Measurements from ENCODE around the gene DNASE1. TPM values are rescaled to one million over a fixed set of nuclear protein-coding genes. Genes with fewer than 3 reads are reported as not detected.

Gene DNASE1
- total RNA-seq, 2 experiments from 2014 or later = 45.7 to 48.3 TPM

DNA sequence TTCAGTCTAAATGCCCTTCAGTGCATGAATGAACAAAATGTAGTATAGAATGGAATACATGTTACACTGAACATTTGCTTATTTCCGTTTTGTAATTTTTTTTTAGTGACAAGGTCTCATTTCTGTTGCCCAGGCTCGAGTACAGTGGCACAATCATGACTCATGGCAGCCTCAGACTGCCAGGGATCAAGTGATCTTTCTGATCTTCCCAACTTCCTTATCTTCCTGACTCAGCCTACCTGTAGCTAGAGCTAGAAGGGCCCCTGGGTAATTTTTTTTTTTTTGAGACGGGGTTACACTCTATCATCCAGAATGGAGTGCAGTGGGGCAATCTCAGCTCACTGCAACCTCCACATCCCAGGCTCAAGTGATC lies 35.7 kb upstream of the DNASE1 start:
- no peaks in the 10 kb centered on the region for H3K27me3 Mint-ChIP-seq (ENCODE audit: low read depth)
- H3K4me3 Mint-ChIP-seq = no peak overlapping the region
- peaks cover 43% of the 10 kb centered on the region for H3K36me3 Mint-ChIP-seq (ENCODE audit: low read depth)
- ChIA-PET POLR2A (no interaction called here), CTCF (interaction anchor here (0.8 kb wide), 1 partner anchor 28 kb away, joined by 3 read pairs; no protein-coding TSS in a partner anchor)
- H3K27ac Mint-ChIP-seq = no peak overlapping the region
- H3K4me1 Mint-ChIP-seq (ENCODE audit: low read depth) = peaks cover 38% of the 10 kb centered on the region
- no peak for DNase-seq
- no peaks in the 10 kb centered on the region for H3K9me3 Mint-ChIP-seq (ENCODE audit: insufficient read depth)
- no peak for ATAC-seq

DNA sequence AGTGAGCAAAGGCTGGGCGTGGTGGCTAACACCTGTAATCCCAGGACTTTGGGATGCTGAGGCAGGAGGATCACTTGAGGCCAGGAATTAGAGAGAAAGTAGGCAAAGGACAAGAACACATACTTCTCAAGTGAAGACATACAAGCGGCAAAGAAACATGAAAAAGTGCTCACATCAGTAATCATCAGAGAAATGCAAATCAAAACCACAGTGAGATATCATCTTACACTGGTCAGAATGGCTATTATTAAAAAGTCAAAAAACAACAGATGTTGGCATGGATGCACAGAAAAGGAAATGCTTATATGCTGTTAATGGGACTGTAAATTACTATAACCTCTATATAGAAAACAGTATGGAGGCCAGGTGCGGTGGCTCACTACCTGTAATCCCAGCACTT lies 30.8 kb upstream of the DNASE1 start:
- no peak for DNase-seq
- Mint-ChIP-seq H3K27ac (peak overlapping the region; percentile 1), H3K4me3 (no peak overlapping the region), H3K4me1 (ENCODE audit: low read depth) (peaks cover 31% of the 10 kb centered on the region), H3K36me3 (ENCODE audit: low read depth) (peaks cover 12% of the 10 kb centered on the region), H3K9me3 (ENCODE audit: insufficient read depth) (no peaks in the 10 kb centered on the region), H3K27me3 (ENCODE audit: low read depth) (no peaks in the 10 kb centered on the region)
- no peak for ATAC-seq
- CTCF ChIA-PET = no interaction called here
- POLR2A ChIA-PET = no interaction called here

DNA sequence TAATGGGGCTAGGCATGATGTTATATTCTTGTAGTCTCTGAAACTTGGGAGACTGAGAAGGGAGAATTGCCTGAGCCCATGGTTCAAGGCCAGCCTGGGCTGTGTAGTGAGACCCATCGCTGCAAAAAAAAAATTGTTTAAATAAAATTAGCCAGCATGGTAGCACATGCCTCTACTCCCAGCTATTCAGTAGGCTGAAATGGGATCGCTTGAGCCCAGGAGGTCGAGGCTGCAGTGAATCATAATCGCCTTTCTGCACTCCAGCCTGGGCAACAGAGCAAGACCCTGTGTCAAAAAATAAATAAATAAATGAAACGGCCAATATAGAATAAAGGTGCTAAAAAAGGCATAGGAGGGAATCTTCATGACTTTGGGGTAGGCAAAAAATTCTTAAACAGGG lies 29.2 kb upstream of the DNASE1 start:
- Mint-ChIP-seq H3K36me3 (ENCODE audit: low read depth) (peaks cover 12% of the 10 kb centered on the region), H3K4me1 (ENCODE audit: low read depth) (peaks cover 28% of the 10 kb centered on the region), H3K27ac (peak overlapping the region; percentile 88), H3K4me3 (peak overlapping the region; percentile 50), H3K9me3 (ENCODE audit: insufficient read depth) (no peaks in the 10 kb centered on the region), H3K27me3 (ENCODE audit: low read depth) (no peaks in the 10 kb centered on the region)
- POLR2A ChIA-PET = interaction anchor here (1.2 kb wide), 1 partner anchor 92 kb away, joined by 6 read pairs; the partner anchor contains the start of gene TRAP1
- no peak for ATAC-seq
- DNase-seq = no peak
- CTCF ChIA-PET = interaction anchor here (1.5 kb wide), 1 partner anchor 66 kb away, joined by 4 read pairs; no protein-coding TSS in a partner anchor

DNA sequence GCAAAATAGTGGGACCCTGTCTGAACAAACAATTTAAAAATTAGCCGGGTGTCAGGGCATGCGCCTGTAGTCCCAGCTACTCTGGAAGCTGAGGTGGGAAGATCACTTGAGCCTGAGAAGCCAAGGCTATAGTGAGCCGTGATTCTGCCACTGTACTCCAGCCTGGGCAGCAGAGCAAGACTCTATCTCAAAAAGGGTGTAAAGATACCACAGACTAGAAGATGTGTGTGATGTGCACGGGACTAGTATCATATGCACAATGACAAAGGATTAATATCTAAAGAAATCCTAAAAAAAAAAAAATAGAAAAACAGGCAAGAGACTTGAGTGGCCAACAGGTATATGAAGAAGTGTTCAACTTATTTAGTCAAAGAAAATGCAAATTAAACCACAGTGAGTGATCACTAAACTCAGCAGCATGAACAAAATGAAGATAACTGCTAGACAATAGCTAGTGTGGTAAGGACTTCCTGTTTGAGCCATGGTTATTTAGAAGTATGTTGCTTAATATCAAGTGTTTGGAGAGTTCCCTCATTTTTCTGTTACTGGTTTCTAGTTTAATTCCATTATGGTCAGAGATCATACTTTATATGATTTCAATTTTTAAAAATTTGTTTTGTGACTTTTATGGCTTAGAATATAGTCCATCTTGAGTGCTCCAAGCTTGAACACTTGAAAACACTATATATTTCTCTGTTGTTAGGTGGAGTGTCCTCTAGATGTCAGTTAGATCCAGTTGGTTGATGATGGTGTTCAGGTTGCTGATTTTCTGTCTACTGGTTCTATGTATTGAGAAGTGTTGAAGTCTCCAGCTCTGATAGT lies 28.4 kb upstream of the DNASE1 start:
- Mint-ChIP-seq H3K27ac (peak overlapping the region; percentile 88), H3K36me3 (ENCODE audit: low read depth) (peaks cover 10% of the 10 kb centered on the region), H3K9me3 (ENCODE audit: insufficient read depth) (no peaks in the 10 kb centered on the region), H3K4me1 (ENCODE audit: low read depth) (peaks cover 27% of the 10 kb centered on the region), H3K27me3 (ENCODE audit: low read depth) (no peaks in the 10 kb centered on the region), H3K4me3 (peak overlapping the region; percentile 50)
- ATAC-seq = peak; percentile 91
- DNase-seq = no peak
- POLR2A ChIA-PET = interaction anchor here (0.6 to 1.8 kb wide), 5 partner anchors 13 to 628 kb away, joined by 4 to 17 read pairs (median 5); partner anchors contain the start of genes SLX4 and TRAP1
- CTCF ChIA-PET = interaction anchor here (0.9 to 1.7 kb wide), 20 partner anchors 10 to 628 kb away, joined by 3 to 11 read pairs (median 4); partner anchors contain the start of gene SLX4

DNA sequence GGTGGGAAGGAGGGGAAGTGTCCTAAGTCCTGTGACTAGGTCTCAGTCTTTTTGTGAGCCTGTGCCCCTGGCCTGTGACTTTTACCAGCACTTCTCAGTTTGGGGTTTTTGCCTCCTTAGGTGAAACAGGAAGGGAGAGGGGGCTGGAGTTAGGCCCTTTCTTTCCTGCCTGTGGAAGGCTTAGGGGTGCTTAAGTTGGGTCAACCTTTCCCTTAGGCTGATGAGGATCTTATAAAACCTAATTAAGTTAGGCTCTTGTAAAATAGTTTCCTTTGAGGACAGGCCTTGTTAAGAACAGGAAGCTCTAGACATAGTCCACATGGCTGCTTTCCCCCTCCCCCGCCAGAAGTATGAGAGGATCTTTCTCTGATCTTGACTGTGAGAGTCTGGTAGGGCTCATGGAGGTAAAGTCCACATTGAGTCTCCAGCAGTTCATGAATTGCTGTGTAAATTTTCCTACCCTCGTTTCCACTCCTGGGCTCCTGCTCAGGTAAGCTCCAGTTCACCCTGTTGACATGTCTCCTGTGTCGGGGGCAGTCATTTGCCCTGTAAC lies 17.0 kb upstream of the DNASE1 start:
- POLR2A ChIA-PET = interaction anchor here (1.0 to 1.6 kb wide), 3 partner anchors 19 to 616 kb away, joined by 3 to 6 read pairs (median 3); no protein-coding TSS in a partner anchor
- no peaks in the 10 kb centered on the region for H3K9me3 Mint-ChIP-seq (ENCODE audit: insufficient read depth)
- CTCF ChIA-PET = interaction anchor here (0.6 to 1.1 kb wide), 4 partner anchors 11 to 318 kb away, joined by 3 to 11 read pairs (median 4); partner anchors contain the start of gene DNASE1

DNA sequence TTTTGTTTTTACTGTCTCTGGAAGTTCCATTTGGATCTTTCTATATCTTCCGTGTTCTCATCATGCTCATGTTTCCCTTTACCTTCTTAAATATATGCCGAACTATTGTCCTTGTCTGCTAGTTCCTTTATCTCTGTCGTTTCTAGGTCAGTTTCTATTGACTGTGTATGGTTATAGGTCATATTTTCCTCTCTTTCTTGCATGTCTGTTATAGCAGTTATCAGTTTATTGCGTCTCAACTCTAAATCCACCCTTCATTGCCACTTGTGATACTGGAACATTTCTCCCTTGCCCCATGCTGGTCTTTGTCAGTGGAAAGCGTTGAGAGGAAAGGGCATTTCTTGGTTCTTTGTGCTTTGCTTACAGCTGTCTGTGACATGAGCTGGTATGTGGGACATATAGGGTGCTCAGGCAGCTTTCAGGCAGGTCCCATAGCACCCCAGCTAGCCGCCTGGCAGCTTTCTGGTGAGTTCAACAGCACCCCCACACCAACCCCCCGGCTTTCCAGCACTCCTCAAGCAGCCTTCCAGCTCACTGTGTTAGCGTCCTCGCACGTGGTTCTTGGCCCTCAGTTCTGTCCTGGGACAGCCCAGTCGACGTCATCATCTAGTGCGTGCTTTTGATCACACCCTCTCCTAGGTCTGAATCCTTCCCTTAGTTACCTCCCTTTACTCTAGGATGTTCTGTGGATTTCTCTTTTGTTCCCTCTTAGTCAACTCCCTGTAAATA lies 15.4 kb upstream of the DNASE1 start:
- no peaks in the 10 kb centered on the region for H3K9me3 Mint-ChIP-seq (ENCODE audit: insufficient read depth)
- POLR2A ChIA-PET = interaction anchor here (1.8 kb wide), 1 partner anchor 29 kb away, joined by 3 read pairs; no protein-coding TSS in a partner anchor
- CTCF ChIA-PET = interaction anchor here (0.7 to 1.0 kb wide), 2 partner anchors 11 to 62 kb away, joined by 3 read pairs; partner anchors contain the start of gene NLRC3
- no peak for DNase-seq
- peaks cover 19% of the 10 kb centered on the region for H3K4me1 Mint-ChIP-seq (ENCODE audit: low read depth)
- no peak overlapping the region for H3K27ac Mint-ChIP-seq
- ATAC-seq = no peak
- peaks cover 15% of the 10 kb centered on the region for H3K36me3 Mint-ChIP-seq (ENCODE audit: low read depth)
- no peaks in the 10 kb centered on the region for H3K27me3 Mint-ChIP-seq (ENCODE audit: low read depth)
- no peak overlapping the region for H3K4me3 Mint-ChIP-seq

More for the DNA sequence above, 17.0 kb upstream of the DNASE1 start:
- peak overlapping the region; percentile 83 for H3K27ac Mint-ChIP-seq
- H3K27me3 Mint-ChIP-seq (ENCODE audit: low read depth) = no peaks in the 10 kb centered on the region
- H3K4me1 Mint-ChIP-seq (ENCODE audit: low read depth) = peaks cover 19% of the 10 kb centered on the region
- DNase-seq (peak; percentile 62), ATAC-seq (peak; percentile 73)
- H3K4me3 Mint-ChIP-seq = peak overlapping the region; percentile 23
- H3K36me3 Mint-ChIP-seq (ENCODE audit: low read depth) = peaks cover 12% of the 10 kb centered on the region

DNA sequence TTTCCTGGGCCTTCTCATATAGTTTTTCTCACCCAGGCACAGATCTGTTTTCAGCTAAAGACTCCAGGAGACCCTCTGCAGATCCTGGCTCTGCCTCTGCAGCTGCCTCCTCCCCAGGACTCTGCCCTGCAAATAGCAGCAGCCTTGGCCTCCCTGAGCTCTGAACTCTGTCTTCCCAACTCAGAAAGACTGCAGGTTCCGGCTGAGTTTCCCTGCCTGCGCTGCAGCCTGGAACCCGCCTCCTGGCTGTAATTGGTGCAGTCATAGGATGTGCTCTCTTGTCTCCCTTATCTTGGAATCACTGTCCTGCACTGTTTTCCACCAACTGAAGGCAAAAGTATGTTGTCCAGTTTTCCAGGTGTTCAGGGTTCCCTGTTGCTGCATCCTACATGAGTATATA lies 14.3 kb upstream of the DNASE1 start:
- no peak overlapping the region for H3K27ac Mint-ChIP-seq
- ChIA-PET CTCF (interaction anchor here (1.4 kb wide), 1 partner anchor 14 kb away, joined by 4 read pairs; no protein-coding TSS in a partner anchor), POLR2A (interaction anchor here (1.0 to 1.8 kb wide), 2 partner anchors 28 to 30 kb away, joined by 3 read pairs; partner anchors contain the start of gene SLX4)
- peaks cover 15% of the 10 kb centered on the region for H3K36me3 Mint-ChIP-seq (ENCODE audit: low read depth)
- H3K4me3 Mint-ChIP-seq = no peak overlapping the region
- DNase-seq = no peak
- no peaks in the 10 kb centered on the region for H3K27me3 Mint-ChIP-seq (ENCODE audit: low read depth)
- ATAC-seq = no peak
- no peaks in the 10 kb centered on the region for H3K9me3 Mint-ChIP-seq (ENCODE audit: insufficient read depth)
- peaks cover 19% of the 10 kb centered on the region for H3K4me1 Mint-ChIP-seq (ENCODE audit: low read depth)

DNA sequence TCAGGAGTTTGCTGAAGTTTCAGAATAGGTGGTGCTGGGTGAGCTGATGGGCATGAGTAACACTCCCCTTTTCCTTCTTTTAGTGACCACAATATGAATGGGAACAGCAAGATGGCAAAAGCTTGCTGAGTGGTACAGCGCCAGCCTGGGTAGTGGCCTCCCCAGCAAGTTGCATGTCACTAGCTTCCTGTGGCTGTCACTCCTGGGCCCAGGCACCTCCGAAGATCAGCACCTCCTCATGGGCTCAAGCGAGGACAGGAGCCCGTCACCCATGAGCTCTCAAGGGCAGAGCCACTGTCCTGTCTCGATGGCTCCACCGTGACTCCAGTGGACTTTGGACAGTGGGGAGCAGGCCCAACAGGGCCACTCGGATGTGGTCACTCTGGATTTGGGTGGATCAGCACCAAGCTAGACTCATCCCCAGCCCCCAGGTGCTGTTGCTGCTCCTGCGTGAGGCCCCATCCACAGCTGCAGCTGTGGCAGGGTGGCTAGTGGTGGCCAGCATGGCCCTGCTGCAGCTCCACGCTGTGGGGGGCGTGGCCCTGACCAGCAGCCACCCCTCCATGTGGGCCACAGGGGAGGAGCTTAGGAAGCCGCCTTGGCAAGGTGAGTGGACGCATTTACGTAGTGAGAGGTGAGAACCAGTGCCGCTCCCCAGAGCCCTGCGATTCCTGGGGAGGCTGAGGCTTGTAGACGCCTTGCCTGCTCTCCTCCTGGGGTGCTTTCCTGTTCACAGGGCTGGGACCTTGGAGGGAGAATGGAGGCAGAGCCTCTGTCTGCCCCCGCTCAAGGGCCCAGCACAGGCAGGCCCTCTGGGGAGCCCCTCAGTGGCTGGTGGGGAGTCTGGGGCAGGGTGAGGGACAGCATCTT lies 13.6 kb upstream of the DNASE1 start:
- H3K9me3 Mint-ChIP-seq (ENCODE audit: insufficient read depth) = no peaks in the 10 kb centered on the region
- peaks cover 18% of the 10 kb centered on the region for H3K36me3 Mint-ChIP-seq (ENCODE audit: low read depth)
- DNase-seq (no peak), ATAC-seq (no peak)
- no peak overlapping the region for H3K27ac Mint-ChIP-seq
- ChIA-PET CTCF (interaction anchor here (1.4 kb wide), 1 partner anchor 14 kb away, joined by 4 read pairs; no protein-coding TSS in a partner anchor), POLR2A (interaction anchor here (1.0 to 1.8 kb wide), 2 partner anchors 29 to 30 kb away, joined by 3 read pairs; partner anchors contain the start of gene SLX4)
- H3K4me3 Mint-ChIP-seq = no peak overlapping the region
- H3K27me3 Mint-ChIP-seq (ENCODE audit: low read depth) = no peaks in the 10 kb centered on the region
- peaks cover 19% of the 10 kb centered on the region for H3K4me1 Mint-ChIP-seq (ENCODE audit: low read depth)

DNA sequence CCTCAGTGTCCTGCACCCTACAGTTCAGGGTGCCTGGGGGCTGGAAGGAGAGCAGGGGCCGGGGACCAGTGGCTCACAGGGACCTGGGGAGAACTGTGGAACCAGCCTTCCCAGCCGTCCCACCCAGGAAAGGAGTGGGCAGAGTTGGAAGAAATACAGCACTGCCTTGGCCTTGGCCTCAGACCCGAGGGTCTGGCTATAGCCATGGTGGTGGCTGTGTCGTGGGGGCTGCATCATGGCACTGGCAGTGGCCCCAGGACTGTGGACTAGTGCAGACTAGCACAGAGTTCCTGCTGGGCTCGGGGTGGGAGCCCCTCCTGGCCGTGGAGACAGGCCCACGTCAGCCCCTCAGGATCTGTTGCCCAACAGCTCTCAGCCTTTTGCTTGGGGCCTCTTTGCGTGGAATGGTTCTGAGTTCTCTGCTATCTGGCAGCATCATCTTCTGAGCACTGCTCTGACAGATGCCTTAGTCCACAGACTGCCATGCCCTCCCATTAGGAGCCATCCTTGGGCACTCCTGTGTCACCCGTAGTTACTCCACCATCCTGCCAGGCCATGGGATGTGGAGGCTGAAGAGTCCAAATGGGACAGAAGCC lies 12.6 kb upstream of the DNASE1 start:
- ATAC-seq (no peak), DNase-seq (no peak)
- Mint-ChIP-seq H3K27ac (no peak overlapping the region), H3K4me3 (no peak overlapping the region), H3K36me3 (ENCODE audit: low read depth) (peaks cover 21% of the 10 kb centered on the region), H3K27me3 (ENCODE audit: low read depth) (no peaks in the 10 kb centered on the region), H3K4me1 (ENCODE audit: low read depth) (peaks cover 17% of the 10 kb centered on the region), H3K9me3 (ENCODE audit: insufficient read depth) (no peaks in the 10 kb centered on the region)
- ChIA-PET CTCF (no interaction called here), POLR2A (no interaction called here)

DNA sequence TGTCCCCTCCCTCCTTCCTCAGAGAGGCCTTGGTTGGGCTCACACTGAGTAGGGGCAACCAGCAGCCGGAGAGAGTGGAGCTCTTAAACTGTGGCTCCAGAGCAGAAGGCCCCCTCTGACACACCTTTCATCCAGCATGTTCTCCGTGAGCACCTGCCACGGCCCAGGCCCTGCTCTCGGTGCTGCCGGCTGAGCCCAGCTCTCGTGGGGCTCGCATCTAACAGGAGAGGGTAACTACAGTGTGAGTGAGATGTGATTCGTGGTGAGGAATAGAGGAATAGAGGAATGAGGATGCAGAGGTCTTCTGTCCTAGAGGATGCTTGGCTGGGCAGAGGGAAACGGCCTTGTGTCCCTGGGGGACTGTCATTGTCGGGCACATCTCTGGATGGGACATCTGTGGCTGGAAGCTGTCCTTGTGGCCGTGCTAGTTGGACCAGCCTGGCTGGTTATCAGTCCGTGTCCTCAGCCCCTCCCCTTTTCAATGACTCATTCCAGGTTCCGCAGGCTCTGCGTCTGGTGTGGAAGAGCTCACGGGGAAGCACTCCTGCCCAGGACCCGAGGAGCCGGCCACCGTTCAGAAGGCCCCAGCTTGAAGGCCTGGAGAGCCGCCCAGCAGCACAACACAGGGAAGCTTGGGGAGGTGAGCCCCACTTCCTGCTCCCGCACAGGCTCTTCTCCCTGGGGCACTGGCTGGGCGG lies 11.9 kb upstream of the DNASE1 start:
- ChIA-PET CTCF (no interaction called here), POLR2A (no interaction called here)
- Mint-ChIP-seq H3K36me3 (ENCODE audit: low read depth) (peaks cover 21% of the 10 kb centered on the region), H3K27ac (no peak overlapping the region), H3K4me3 (no peak overlapping the region), H3K4me1 (ENCODE audit: low read depth) (peaks cover 10% of the 10 kb centered on the region), H3K27me3 (ENCODE audit: low read depth) (no peaks in the 10 kb centered on the region), H3K9me3 (ENCODE audit: insufficient read depth) (no peaks in the 10 kb centered on the region)
- DNase-seq = no peak
- no peak for ATAC-seq

Data from activated CD8-positive, alpha-beta T cell treated with anti-CD3 and anti-CD28 coated beads, Interleukin-2, amount 10 ng/mL, durations not matched to agents 7 days and 5 days (primary cell).